Measurements from ENCODE around the gene INSIG1. TPM values are rescaled to one million over a fixed set of nuclear protein-coding genes. Genes with fewer than 3 reads are reported as not detected.

Gene INSIG1
- total RNA-seq, 1 donor from 2014 or later, result 81.5 TPM

GRCh38 chr7:155306673-155307470, 9.2 kb downstream of the INSIG1 start:
- no peak overlapping the region for H3K27ac Mint-ChIP-seq (ENCODE audit: unreplicated experiment)
- DNase-seq (ENCODE audit: low read depth, low spot score), result no peak
- peaks cover 29% of the 10 kb centered on the region for H3K36me3 Mint-ChIP-seq (ENCODE audit: low read depth)
- TF ChIP-seq, protein P1, sequence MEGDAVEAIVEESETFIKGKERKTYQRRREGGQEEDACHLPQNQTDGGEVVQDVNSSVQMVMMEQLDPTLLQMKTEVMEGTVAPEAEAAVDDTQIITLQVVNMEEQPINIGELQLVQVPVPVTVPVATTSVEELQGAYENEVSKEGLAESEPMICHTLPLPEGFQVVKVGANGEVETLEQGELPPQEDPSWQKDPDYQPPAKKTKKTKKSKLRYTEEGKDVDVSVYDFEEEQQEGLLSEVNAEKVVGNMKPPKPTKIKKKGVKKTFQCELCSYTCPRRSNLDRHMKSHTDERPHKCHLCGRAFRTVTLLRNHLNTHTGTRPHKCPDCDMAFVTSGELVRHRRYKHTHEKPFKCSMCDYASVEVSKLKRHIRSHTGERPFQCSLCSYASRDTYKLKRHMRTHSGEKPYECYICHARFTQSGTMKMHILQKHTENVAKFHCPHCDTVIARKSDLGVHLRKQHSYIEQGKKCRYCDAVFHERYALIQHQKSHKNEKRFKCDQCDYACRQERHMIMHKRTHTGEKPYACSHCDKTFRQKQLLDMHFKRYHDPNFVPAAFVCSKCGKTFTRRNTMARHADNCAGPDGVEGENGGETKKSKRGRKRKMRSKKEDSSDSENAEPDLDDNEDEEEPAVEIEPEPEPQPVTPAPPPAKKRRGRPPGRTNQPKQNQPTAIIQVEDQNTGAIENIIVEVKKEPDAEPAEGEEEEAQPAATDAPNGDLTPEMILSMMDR (conservative IDR thresholded peaks at IDR 0.05), result no peak
- H3K4me3 Mint-ChIP-seq, result no peak overlapping the region
- H3K27me3 Mint-ChIP-seq (ENCODE audit: low read depth), result no peaks in the 10 kb centered on the region
- no peaks in the 10 kb centered on the region for H3K9me3 Mint-ChIP-seq
- H3K4me1 Mint-ChIP-seq, result peaks cover 13% of the 10 kb centered on the region

DNA sequence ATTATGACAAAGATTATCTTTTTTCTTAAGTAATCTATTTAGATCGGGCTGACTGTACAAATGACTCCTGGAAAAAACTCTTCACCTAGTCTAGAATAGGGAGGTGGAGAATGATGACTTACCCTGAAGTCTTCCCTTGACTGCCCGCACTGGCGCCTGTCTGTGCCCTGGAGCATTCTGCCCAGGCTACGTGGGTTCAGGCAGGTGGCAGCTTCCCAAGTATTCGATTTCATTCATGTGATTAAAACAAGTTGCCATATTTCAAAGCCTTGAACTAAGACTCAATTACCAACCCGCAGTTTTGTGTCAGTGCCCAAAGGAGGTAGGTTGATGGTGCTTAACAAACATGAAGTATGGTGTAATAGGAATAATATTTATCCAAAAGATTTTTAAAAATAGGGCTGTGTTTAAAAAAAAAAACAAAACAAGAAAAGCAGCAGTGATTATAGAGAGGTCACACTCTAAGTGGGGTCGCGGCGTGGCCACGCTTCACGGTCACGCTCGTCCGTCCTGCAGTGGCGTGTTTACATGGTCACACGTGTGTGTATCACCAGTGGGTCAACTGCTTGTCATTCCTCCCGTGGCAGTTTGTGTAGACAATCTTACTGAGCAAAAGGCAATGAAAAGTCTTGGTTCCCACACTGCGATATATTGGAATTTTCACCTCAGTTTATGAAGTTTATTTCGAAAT, 10.8 kb downstream of the INSIG1 start:
- Mint-ChIP-seq H3K4me1 (peaks cover 15% of the 10 kb centered on the region), H3K36me3 (ENCODE audit: low read depth) (peaks cover 39% of the 10 kb centered on the region)

DNA sequence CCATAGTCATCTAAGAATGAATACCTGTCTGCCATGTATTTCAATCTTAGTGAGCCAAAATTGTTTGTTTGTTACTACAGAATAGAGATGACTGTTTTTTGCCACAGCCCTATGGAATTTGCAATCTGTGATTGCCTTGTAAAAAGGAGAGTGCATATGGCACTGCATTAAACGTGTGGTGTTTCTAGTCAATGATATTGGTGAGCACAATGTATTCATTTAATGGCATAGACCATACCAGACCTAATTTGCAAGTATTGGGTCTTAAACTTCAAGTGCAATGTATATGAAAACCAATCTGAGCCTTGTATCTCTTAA, 11.3 kb downstream of the INSIG1 start:
- no peaks in the 10 kb centered on the region for H3K27me3 Mint-ChIP-seq (ENCODE audit: low read depth)
- no peak overlapping the region for H3K27ac Mint-ChIP-seq (ENCODE audit: unreplicated experiment)
- DNase-seq (ENCODE audit: low read depth, low spot score), result no peak
- H3K36me3 Mint-ChIP-seq (ENCODE audit: low read depth), result peaks cover 43% of the 10 kb centered on the region
- peaks cover 2% of the 10 kb centered on the region for H3K9me3 Mint-ChIP-seq
- TF ChIP-seq, protein P1 (conservative IDR thresholded peaks at IDR 0.05), result no peak
- H3K4me1 Mint-ChIP-seq, result peaks cover 19% of the 10 kb centered on the region
- no peak overlapping the region for H3K4me3 Mint-ChIP-seq

More for the DNA sequence above, 10.8 kb downstream of the INSIG1 start:
- no peak for DNase-seq (ENCODE audit: low read depth, low spot score)
- H3K4me3 Mint-ChIP-seq, result no peak overlapping the region
- H3K27ac Mint-ChIP-seq (ENCODE audit: unreplicated experiment), result no peak overlapping the region
- no peaks in the 10 kb centered on the region for H3K9me3 Mint-ChIP-seq
- H3K27me3 Mint-ChIP-seq (ENCODE audit: low read depth), result no peaks in the 10 kb centered on the region
- TF ChIP-seq, protein P1 (conservative IDR thresholded peaks at IDR 0.05), result no peak

DNA sequence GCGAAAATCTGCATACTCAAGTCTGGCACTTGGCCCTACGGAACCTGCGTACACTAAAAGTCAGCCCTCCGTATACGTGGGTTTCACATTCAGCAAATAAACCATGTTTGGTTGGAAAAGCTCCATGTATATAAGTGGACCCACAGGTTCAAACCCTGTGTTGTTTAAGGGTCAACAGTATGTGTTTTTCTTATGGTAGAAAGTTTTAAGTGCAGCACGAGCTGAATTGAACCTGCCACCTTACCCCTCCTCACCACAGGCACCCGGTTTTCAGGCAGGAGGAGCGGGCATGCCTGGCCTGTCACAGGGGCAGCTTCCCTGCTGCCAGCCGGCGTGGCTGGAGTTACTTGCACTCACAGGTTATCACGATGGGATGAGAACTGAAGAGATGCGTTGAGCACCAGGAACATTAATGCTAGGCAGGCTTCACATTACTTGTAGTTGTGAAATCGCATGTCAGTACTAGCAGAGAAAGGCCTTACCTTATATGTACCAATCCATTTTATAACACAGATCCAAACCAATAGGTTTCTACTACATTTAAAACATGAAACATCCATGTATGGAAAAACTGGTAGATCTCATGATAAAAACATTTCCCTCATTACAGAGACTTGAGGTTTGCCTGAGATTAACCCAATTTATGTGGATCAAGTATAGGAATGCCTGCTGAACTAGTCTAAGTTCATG, 12.9 kb downstream of the INSIG1 start:
- no peak for DNase-seq (ENCODE audit: low read depth, low spot score)
- TF ChIP-seq, protein P1 (conservative IDR thresholded peaks at IDR 0.05), result no peak
- H3K4me3 Mint-ChIP-seq, result no peak overlapping the region
- H3K4me1 Mint-ChIP-seq, result peaks cover 8% of the 10 kb centered on the region
- H3K36me3 Mint-ChIP-seq (ENCODE audit: low read depth), result peaks cover 40% of the 10 kb centered on the region
- H3K9me3 Mint-ChIP-seq, result peaks cover 5% of the 10 kb centered on the region
- no peaks in the 10 kb centered on the region for H3K27me3 Mint-ChIP-seq (ENCODE audit: low read depth)
- no peak overlapping the region for H3K27ac Mint-ChIP-seq (ENCODE audit: unreplicated experiment)

GRCh38 chr7:155311826-155312537, 14.3 kb downstream of the INSIG1 start:
- DNase-seq (ENCODE audit: low read depth, low spot score), result no peak
- H3K27ac Mint-ChIP-seq (ENCODE audit: unreplicated experiment), result no peak overlapping the region
- peaks cover 5% of the 10 kb centered on the region for H3K9me3 Mint-ChIP-seq
- H3K36me3 Mint-ChIP-seq (ENCODE audit: low read depth), result peaks cover 38% of the 10 kb centered on the region
- no peak overlapping the region for H3K4me3 Mint-ChIP-seq
- TF ChIP-seq, protein P1 (conservative IDR thresholded peaks at IDR 0.05), result no peak
- no peaks in the 10 kb centered on the region for H3K27me3 Mint-ChIP-seq (ENCODE audit: low read depth)
- peaks cover 6% of the 10 kb centered on the region for H3K4me1 Mint-ChIP-seq

Measured in neural crest cell (in vitro differentiated cells).